HFF-Myc (cell line): ENCODE data around the gene CLEC2A.

ENCODE experiments used
- DNase-seq: peaks from one replicate; pipeline ENCODE4 v3.0.0-alpha.2; 2011; ENCODE audit warnings: low read depth; ENCODE audit errors: extremely low read depth
- H3K4me3 ChIP-seq: replicated peaks from 2 replicates; pipeline ENCODE4 v1.5.1; 2011; ENCODE audit warnings: low read depth, mild to moderate bottlenecking, control low read depth, low read length
- CTCF ChIP-seq: IDR thresholded peaks from 2 replicates; pipeline ENCODE4 v1.5.1; 2012; ENCODE audit warnings: mild to moderate bottlenecking, low read depth, low read length, control low read depth; ENCODE audit errors: missing control alignments

CLEC2A gene

DNA sequence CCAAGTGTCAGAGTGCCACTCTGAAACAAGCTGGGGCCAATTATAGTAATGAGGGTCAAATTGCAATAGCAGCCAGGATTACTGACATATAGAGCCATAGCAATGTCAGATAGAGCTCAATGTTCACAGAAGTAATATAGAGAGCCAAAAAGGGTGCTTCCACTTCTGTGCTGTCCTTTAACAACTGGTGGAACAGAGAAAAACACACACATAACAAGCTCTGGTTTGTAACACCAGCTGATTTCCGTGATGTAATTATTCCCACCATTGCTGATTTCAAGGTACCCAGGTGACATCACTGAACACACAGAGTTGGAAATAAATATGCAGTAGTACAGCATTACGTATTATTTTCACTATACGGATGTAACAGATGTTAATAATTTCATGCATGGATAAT lies 60.0 kb downstream of the CLEC2A start:
- no peak for DNase-seq
- no peak overlapping the region for H3K4me3 ChIP-seq
- TF ChIP-seq CTCF, result no peak

- TF ChIP-seq CTCF, result no peak
- DNase-seq, result no peak
- no peak overlapping the region for H3K4me3 ChIP-seq
These were observed 61.8 kb downstream of the CLEC2A start for GRCh38 chr12:9870286-9870866.

DNA sequence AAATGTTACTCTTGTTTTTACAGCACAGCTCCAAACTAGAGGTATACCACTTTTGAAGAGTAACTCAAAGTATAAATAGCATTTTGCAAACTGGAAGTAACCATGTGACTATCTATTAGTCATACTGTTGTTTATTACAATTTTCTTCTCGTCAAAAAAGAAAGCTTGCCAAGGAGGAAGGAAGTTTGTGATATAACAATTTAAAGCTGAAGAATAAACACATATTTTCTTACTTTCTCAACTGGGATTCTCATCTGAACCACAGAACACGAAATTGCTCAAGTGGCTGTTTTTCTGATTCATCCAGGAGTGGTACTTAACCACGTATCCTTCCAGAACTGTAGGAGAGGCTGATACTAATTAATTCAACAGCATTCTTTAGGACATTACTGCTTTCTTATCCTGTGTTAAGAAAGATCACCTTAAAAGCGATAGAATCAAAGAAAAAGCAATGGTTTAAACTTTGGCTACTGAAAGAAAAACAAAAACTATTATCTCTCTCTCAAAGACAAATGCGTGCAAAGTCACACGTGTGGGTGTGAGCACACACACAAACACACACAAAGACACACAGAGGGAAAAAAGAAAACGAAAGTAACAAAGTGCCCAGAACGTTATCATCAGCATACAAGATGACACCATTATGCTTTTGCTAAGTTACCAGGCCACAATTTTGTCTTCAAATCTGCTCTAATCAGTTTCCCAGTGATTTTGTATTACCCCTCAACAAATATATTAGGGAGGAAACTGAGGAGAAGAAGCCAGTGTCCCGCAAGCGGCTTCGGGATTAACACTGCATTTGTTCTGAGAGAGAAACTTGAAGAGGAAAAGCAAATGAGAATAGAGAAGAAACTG lies 62.6 kb downstream of the CLEC2A start, which contains the start of gene CLEC2B:
Gene CLEC2B (minus strand): TSS at position 48 of the 855 bp plus-strand sequence.
- DNase-seq, result peak; percentile 58
- H3K4me3 ChIP-seq, result peak within 1 kb of the TSS; percentile 42
- no peak for TF ChIP-seq CTCF

GRCh38 chr12:9868951-9869306 lies 63.2 kb downstream of the CLEC2A start:
- peak overlapping the region; percentile 42; the same call in 1 of the 2 replicates for H3K4me3 ChIP-seq
- no peak for DNase-seq
- TF ChIP-seq CTCF, result no peak

DNA sequence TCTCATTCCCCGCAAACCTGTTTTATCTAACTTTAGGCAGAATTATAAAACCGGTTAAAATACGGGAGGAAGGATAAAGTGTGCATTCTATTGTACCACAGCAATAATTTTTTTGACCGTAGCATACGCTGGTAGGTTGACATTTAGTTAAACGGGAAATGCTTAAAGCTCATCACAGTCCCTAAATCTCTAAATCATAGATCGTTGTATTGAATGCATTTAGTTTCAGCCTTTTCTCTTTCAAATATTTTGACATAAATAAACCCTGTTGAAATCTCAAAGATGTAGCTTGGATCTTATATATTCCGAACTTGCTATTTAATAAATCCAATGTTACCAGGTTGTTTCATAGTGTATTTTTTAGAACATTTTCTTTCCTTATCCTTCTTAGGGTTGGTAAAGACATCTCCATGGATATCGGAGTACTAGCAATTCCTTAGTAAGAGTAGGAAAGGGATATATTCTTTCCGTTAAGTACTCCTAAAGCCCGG lies 63.8 kb downstream of the CLEC2A start:
- peak overlapping the region; percentile 42; the same call in 1 of the 2 replicates for H3K4me3 ChIP-seq

GRCh38 chr12:9867531-9867930 lies 64.6 kb downstream of the CLEC2A start:
- no peak for TF ChIP-seq CTCF
- no peak for DNase-seq
- no peak overlapping the region for H3K4me3 ChIP-seq

More for the DNA sequence above, 63.8 kb downstream of the CLEC2A start:
- TF ChIP-seq CTCF, result no peak
- DNase-seq, result no peak
